HCT116 (cell line): ENCODE measurements around the gene KXD1. TPM values are rescaled to one million over a fixed set of nuclear protein-coding genes. Genes with fewer than 3 reads are reported as not detected.

Experiments
- ATAC-seq: fragments of 200-7000 bp; cut with Tn5 transposase; 2 replicates; pipeline ENCODE4 v1.9.1; 2020; ENCODE audit warnings: mild to moderate bottlenecking, moderate library complexity
- BruUV-seq: library from RNA; stranded (reverse); fragments of 400-500 nt; replicated peaks from 2 replicates; lab custom pipeline; 2021; lab: Mats Ljungman, UMichigan
- CTCF ChIA-PET: fragments of 300-600 bp; sonication (Branson Sonifier 250); formaldehyde crosslinking; loops from one replicate; lab custom pipeline; 2021; ENCODE audit warnings: antibody characterized with exemption; lab: Charles Lee
- POLR2A ChIA-PET: fragments of 300-600, 350-600 bp; sonication (Branson Sonifier 250); formaldehyde crosslinking; loops from one replicate; lab custom pipeline; 2021; ENCODE audit warnings: antibody characterized with exemption; lab: Charles Lee
- RAD21 ChIA-PET, 2 experiments: fragments of 300-600 bp; sonication (Branson Sonifier 250); formaldehyde crosslinking; loops; one replicate each; lab custom pipeline; 2023; ENCODE audit warnings: low total read pairs in 2 of 2; ENCODE audit not compliant: uncharacterized antibody in 2 of 2, unreplicated experiment in 2 of 2, low non-redundant PET in 1 of 2; lab: Charles Lee
- DNase-seq: peaks from one replicate; pipeline ENCODE4 v3.0.0-alpha.2; 2010; ENCODE audit warnings: low read depth, low spot score
- H2AFZ ChIP-seq: fragments of 200-600 bp; shearing (Covaris generic), sonication (generic); 2 replicates; pipeline ENCODE4 v1.6.1; 2017; ENCODE audit warnings: low read depth, mixed run types, mixed read lengths, antibody characterized with exemption, low read length; ENCODE audit not compliant: poor library complexity, severe bottlenecking
- H3K27ac ChIP-seq: 2 replicates; pipeline ENCODE4 v1.5.1; 2012; ENCODE audit warnings: low read depth, low read length
- H3K27me3 ChIP-seq: fragments of 200-600 bp; sonication (generic); 2 replicates; pipeline ENCODE4 v1.6.1; 2016; ENCODE audit warnings: mixed run types, low read length, mixed read lengths; ENCODE audit not compliant: insufficient read depth
- H3K36me3 ChIP-seq, 2 experiments: fragments of 200-500 bp in 1 of 2; fragments of 200-600 bp in 1 of 2; sonication (Bioruptor generic) in 1 of 2; sonication (generic) in 1 of 2; 2 replicates each; pipeline versions ENCODE4 v1.5.1 to v1.6.1; 2014 to 2016; ENCODE audit warnings: low read length in 2 of 2, inconsistent platforms in 1 of 2, mixed read lengths in 1 of 2, mixed run types in 1 of 2; ENCODE audit not compliant: insufficient read depth in 2 of 2, control insufficient read depth in 1 of 2
- H3K4me1 ChIP-seq, 2 experiments: fragments of 200-600 bp in 1 of 2; sonication (generic) in 1 of 2; 2 replicates each; pipeline versions ENCODE4 v1.5.1 to v1.6.1; 2012 to 2017; ENCODE audit warnings: low read length in 2 of 2, inconsistent platforms in 1 of 2, mild to moderate bottlenecking in 1 of 2, mixed read lengths in 1 of 2, mixed run types in 1 of 2, moderate library complexity in 1 of 2; ENCODE audit not compliant: insufficient read depth in 2 of 2, control insufficient read depth in 1 of 2
- H3K4me2 ChIP-seq: fragments of 200-600 bp; sonication (generic); 2 replicates; pipeline ENCODE4 v1.6.1; 2017; ENCODE audit warnings: mixed run types, low read length, mixed read lengths
- H3K4me3 ChIP-seq, 2 experiments: fragments of 200-600 bp in 1 of 2; sonication (generic) in 1 of 2; replicated peaks in 1 of 2; 2 replicates each; pipeline ENCODE4 v1.5.1; 2011 to 2016; ENCODE audit warnings: low read length in 2 of 2, control low read depth in 1 of 2, low read depth in 1 of 2, mild to moderate bottlenecking in 1 of 2, mixed read lengths in 1 of 2, mixed run types in 1 of 2
- H3K79me2 ChIP-seq: fragments of 200-600 bp; sonication (generic); 2 replicates; pipeline ENCODE4 v1.6.1; 2017; ENCODE audit warnings: mild to moderate bottlenecking, mixed run types, low read length, moderate library complexity, mixed read lengths; ENCODE audit not compliant: insufficient read depth
- H3K9ac ChIP-seq: fragments of 200-600 bp; sonication (generic); 2 replicates; pipeline ENCODE4 v1.6.1; 2016; ENCODE audit warnings: low read length, mixed read lengths
- H3K9me2 ChIP-seq: fragments of 200-600 bp; sonication (generic), shearing (Covaris generic); 2 replicates; pipeline ENCODE4 v1.6.1; 2017; ENCODE audit warnings: mixed run types, mild to moderate bottlenecking, moderate library complexity; ENCODE audit not compliant: insufficient read depth
- H3K9me3 ChIP-seq, 2 experiments: fragments of 200-500 bp in 1 of 2; fragments of 200-600 bp in 1 of 2; sonication (Bioruptor generic) in 1 of 2; sonication (generic) in 1 of 2; 2 replicates each; pipeline ENCODE4 v1.6.1; 2014 to 2017; ENCODE audit warnings: low read length in 2 of 2, mixed read lengths in 2 of 2, inconsistent platforms in 1 of 2, low read depth in 1 of 2, mild to moderate bottlenecking in 1 of 2, mixed run types in 1 of 2, moderate library complexity in 1 of 2; ENCODE audit not compliant: control insufficient read depth in 1 of 2, insufficient read depth in 1 of 2
- H4K20me1 ChIP-seq: fragments of 200-600 bp; sonication (generic), shearing (Covaris generic); 2 replicates; pipeline ENCODE4 v1.6.1; 2017; ENCODE audit warnings: mixed run types, mild to moderate bottlenecking, moderate library complexity; ENCODE audit not compliant: insufficient read depth
- ELF1 ChIP-seq: IDR thresholded peaks from 2 replicates; pipeline ENCODE4 v1.6.1; 2012; ENCODE audit warnings: low read depth, borderline replicate concordance
- FOSL1 ChIP-seq: IDR thresholded peaks from 2 replicates; pipeline ENCODE4 v1.6.1; 2012; ENCODE audit warnings: low read depth
- POLR2A ChIP-seq: IDR thresholded peaks from 2 replicates; pipeline ENCODE4 v1.7.0; 2011; ENCODE audit warnings: borderline replicate concordance; ENCODE audit not compliant: insufficient read depth, insufficient read length; ENCODE audit errors: extremely low read depth
- POLR2AphosphoS5 ChIP-seq: IDR thresholded peaks from 2 replicates; pipeline ENCODE4 v1.6.1; 2011; ENCODE audit warnings: mild to moderate bottlenecking, low read depth, low read length, moderate library complexity
- SIN3A ChIP-seq: IDR thresholded peaks from 2 replicates; pipeline ENCODE4 v1.6.1; 2012; ENCODE audit warnings: low read depth
- SRF ChIP-seq: IDR thresholded peaks from 2 replicates; pipeline ENCODE4 v1.6.1; 2012; ENCODE audit warnings: low read depth
- TCF7L2 ChIP-seq: IDR thresholded peaks from 2 replicates; pipeline ENCODE4 v1.7.0; 2011; ENCODE audit warnings: borderline replicate concordance, inconsistent platforms; ENCODE audit not compliant: insufficient read depth, insufficient read length; ENCODE audit errors: extremely low read depth
- YY1 ChIP-seq: IDR thresholded peaks from 2 replicates; pipeline ENCODE4 v1.6.1; 2011; ENCODE audit warnings: low read length, low read depth, moderate library complexity, mild to moderate bottlenecking; ENCODE audit not compliant: insufficient replicate concordance; ENCODE audit errors: extremely low read depth
- ZFX ChIP-seq: fragments of 450-650 bp; IDR thresholded peaks from 2 replicates; pipeline ENCODE4 v1.6.1; 2017
- intact Hi-C: fragments of 100-400 bp; cut with micrococcal nuclease; formaldehyde crosslinking; loops from 2 replicates; pipeline ENCODE4 v1.10.0; 2022
- total RNA-seq: library from RNA; stranded (reverse); gene quantifications from one replicate; pipeline ENCODE4 v1.2.1, GENCODE V29; 2021; ENCODE audit not compliant: unreplicated experiment

Gene KXD1
- total RNA-seq, 1 experiment from 2014 or later, result 139 TPM

- ATAC-seq (no peak), DNase-seq (no peak)
- ChIA-PET POLR2A (interaction anchor here (0.6 kb wide), 1 partner anchor 153 kb away, joined by 3 read pairs; no protein-coding TSS in a partner anchor), CTCF (interaction anchor here (0.5 to 7.5 kb wide), 12 partner anchors 9 to 254 kb away, joined by 3 to 39 read pairs (median 4); partner anchors contain the start of genes CRLF1, TMEM59L and UBA52), RAD21 (interaction anchor here (0.7 to 0.8 kb wide), 2 partner anchors 72 to 83 kb away, joined by 3 to 4 read pairs; partner anchors contain the start of gene ELL (in 1 of the 2))
- peak overlapping the region; percentile 85 for H3K4me2 ChIP-seq
- H2AFZ ChIP-seq, result no peak overlapping the region
- no peak for TF ChIP-seq SIN3A
- no peak for TF ChIP-seq SRF
- no peak for TF ChIP-seq FOSL1
- no peak; the same call in 1 of the 2 replicates for TF ChIP-seq POLR2AphosphoS5
- no peak for TF ChIP-seq TCF7L2
- TF ChIP-seq YY1, result no peak
- TF ChIP-seq ZFX, result no peak
- no peak for TF ChIP-seq ELF1
- no peak for TF ChIP-seq POLR2A
- no peaks in the 10 kb centered on the region for H3K9me3 ChIP-seq
- H3K4me3 ChIP-seq, result peak overlapping the region; percentile 37 to 54
- peak overlapping the region; percentile 52 for H3K27ac ChIP-seq
- intact Hi-C loops, result loop anchor here (5.0 kb wide), 2 partner anchors 44 to 126 kb away; partner anchors contain the start of gene KLHL26
- peaks cover 15 to 42% of the 10 kb centered on the region in 2 experiments; a peak in 3 of 4 replicates for H3K4me1 ChIP-seq
- H3K79me2 ChIP-seq, result peaks cover 13% of the 10 kb centered on the region; the same call in 1 of the 2 replicates
- no peaks in the 10 kb centered on the region for H4K20me1 ChIP-seq
- 0 out of 4 replicates have a peak, but pooled peaks cover 0 to 4% of the 10 kb centered on the region in 2 experiments for H3K36me3 ChIP-seq
- peak overlapping the region; percentile 63 for H3K9ac ChIP-seq
- no TSS peak for BruUV-seq
- H3K27me3 ChIP-seq, result no peaks in the 10 kb centered on the region
- H3K9me2 ChIP-seq, result no peaks in the 10 kb centered on the region
Observed at GRCh38 chr19:18593367-18594095, 35.9 kb downstream of the KXD1 start.
